Stimulated activated CD8-positive, alpha-beta memory T cell treated with anti-CD3 and anti-CD28 coated beads, Interleukin-15, amount 100 ng/mL, for 1 hour (primary cell): Measurements from ENCODE around the gene ARHGAP22.

Experiments used
- DNase-seq: peaks from one replicate; pipeline ENCODE4 v3.0.0-alpha.2; 2020; ENCODE audit warnings: low read depth

ARHGAP22 gene

GRCh38 chr10:48533540-48533939, 71.3 kb downstream of the ARHGAP22 start:
- DNase-seq: no peak

DNA sequence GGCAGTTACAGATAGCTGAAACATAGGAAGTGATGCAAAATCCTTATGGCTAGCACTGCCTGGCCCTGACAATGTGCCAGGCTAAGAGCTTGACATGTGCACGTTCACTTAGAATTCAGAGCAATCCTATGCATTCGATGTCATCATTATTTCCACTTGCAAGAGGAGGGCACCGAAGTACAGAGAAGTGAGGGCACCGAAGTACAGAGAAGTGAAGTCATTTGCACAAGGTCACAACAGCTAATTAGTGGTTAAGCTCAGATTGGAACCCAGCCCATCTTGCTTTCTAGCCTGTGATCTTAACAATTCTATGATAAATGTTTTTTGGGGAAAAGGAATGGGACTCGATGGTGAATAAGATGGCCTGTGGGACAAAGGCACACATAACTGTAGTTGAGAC, 73.4 kb downstream of the ARHGAP22 start:
- DNase-seq: no peak

DNA sequence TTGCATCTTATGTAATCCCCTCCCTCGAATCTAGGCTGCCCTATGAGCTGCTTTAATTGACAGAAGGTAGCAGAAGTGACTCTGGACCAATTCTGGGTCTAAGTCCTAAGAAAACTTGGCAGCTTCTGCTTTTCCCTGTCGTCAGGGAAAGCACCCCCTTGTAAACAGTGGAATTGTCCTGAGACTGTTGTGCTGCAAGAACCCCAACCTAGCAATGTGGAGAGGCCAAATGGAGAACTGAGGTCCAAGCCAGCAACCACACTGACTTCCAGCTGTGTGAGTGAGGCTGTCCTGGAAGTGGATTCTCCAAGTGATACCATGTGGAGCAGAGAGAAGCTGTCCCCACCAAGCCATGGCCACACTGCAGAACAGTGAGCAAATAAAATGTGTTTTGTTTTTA, 75.5 kb downstream of the ARHGAP22 start:
- DNase-seq: no peak

- DNase-seq: no peak
These were observed 77.1 kb downstream of the ARHGAP22 start for GRCh38 chr10:48527756-48528155.

DNA sequence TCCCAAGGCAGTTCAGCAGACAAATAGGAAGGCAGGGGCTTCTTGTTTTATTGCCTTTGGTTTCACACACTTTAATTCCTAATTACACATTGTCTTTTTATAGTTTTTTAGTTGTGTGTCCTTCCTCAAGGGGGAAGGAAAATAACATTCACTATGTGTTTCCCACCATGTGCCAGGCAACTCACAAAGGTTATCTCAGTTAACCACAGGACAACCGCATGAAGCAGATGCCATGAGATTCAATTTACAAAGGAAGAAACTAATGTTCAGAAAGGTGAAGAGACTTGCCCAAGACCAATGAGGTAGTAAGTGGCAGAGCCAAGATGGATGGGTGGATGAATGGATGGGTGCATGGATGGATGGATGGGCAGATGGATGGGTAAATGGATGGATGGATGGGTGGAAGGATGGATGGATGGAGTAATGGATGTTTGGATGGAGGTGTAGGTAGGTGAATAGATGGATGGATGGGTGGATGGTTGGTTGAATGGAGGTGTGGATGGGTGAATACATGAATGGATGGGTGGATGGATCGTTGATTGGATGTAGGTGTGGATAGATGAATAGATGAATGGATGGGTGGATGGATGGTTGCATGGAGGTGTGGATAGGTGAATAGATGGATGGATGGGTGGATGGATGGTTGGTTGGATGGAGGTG, 77.9 kb downstream of the ARHGAP22 start:
- no peak for DNase-seq

GRCh38 chr10:48526011-48526821, 78.7 kb downstream of the ARHGAP22 start:
- no peak for DNase-seq

DNA sequence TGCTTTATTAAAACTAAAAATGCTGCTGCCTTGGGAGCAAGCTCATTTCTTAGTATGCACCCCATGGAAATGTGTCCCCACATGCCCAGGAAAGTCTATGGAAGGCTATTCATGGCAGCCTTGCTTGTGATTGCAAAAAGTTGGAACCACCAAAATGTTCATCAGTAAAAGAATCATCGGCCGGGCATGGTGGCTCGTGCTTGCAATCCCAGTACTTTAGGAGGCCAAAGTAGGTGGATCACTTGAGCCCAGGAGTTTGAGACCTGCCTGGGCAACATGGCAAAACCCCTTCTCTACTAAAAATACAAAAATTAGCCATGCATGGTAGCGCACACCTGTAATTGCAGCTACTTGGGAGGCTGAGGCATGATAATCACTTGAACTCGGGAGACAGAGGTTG, 79.8 kb downstream of the ARHGAP22 start:
- DNase-seq: no peak

DNA sequence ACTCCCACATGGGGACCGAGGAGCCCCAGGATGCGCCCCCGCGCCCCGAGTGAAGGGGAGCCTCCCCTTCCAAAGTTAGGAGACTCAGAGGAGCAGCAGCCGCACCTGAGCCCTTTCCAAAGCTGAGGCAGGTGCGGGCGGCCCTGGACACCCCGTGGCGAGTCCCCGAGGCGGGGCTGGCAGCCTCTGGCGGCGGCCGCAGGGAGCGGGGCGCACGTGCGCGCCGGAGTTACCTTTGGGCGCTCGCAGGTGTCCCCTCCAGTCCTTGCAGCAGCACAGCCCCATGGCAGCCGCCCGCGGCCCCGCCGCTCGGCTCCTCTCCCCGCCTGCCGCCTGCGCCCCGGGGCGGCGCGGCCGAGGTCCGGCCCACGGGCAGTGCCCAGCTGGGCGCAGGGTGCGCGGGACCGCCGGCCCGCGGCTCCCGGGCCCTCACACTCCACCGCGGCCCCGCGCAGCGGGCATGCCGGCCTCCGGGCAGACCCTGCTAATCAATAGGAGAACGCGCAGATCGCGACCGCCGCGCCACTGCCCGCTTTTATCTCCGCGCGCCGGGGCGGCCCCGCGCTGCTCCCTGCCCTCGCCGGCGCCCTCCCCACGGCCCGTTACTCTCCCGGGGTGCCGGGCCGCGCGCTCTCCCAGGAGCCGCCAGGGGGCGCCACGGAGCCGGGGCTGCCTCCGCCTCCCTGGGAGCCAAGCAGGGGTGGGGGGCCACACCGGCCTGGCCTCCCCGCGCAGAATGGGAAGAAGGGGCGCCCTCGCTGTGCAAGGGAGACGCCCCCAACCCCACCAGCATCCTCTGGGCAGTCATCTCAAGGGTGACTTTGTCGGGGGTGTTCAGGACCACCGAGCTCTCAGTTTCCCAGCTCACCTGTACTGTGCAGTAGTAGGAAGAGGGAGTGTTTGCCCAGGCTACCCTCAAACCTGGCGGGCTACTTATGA, 80.8 kb downstream of the ARHGAP22 start:
- DNase-seq: no peak

DNA sequence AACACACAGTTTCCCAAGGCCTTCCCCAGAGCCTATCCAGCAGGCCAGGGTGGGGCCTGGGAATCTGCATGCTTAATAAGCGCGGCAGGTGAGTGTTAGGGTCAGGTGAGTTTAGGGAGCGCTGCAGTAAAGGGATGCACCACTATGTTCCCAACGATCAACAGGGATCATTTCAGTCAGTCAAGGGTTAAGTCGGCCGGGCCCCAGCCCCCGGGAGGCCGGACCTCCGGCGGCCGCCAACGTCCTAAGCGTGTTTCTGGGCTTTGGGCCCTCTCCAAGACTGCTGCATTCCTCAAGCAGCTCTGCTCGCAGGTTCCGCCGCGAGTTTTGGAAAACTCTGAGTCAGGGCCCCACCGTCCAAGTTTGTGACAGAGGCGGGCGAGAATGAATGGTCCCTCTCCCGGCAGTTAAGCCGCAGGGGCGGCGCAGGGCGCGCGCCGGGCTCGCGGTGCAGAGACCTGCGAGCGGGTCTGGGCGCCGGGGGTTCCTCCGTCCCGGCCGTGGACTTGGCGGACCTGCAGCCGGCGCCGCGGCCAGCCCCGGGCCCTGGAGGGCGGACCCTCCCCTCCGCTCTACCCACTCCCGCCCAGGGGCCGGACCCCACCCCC, 81.6 kb downstream of the ARHGAP22 start:
- no peak for DNase-seq

DNA sequence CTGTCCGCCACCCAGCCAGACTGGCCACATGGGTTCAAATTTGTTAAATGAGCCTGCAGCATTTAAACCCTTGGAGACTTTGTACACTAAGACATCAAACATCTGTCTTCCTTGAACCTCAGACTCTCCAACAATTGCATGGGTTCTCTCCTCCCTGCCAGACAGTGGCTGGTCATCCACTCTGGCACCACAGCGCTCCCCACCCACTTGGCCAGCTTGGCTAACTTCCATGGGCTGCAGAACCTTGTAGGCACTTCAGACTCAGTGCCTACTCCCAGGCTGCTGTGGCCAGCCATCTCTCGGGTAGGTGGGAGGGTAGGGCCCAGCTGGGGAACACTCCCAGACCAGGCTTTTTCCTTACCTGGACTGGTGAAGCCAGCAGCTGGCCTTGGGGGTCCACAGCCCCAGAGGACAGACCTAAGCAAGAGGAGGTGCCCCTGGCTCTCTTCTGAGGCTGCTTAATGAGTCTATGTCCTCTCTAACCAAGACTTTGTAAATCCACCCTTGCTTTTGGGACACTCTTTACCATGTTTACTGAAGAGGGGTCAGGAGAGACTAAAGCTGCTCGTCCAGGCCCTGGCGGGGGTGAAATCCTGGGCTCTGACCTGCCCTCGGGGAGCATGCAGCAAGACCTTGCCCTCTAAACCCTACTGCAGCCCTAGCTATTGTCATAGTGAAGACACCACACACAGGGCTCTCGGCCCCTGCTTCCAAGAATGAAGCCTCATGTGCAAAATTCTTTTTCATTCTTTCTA, 82.7 kb downstream of the ARHGAP22 start:
- no peak for DNase-seq

DNA sequence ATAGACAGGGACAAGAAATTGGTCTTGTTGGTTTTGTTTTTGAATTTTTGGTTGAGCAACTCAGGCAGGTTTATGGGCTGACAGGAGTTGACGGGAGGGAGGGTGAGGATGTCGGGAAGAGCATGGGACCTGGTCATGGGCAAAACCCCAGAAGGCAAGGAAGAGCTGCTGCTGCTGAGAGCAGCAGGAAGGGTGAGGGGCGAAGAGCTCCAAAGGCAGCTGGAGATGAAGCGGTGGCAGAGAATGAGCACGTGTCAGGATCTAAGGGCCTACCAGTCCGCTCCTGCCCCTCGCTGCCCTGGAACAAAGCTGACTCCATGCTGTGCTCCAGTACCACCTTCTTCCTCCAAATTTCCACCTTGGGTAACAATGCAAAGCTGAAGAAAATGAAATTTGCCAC, 84.3 kb downstream of the ARHGAP22 start:
- no peak for DNase-seq

- no peak for DNase-seq
These were observed 84.7 kb downstream of the ARHGAP22 start for GRCh38 chr10:48520184-48520506.

GRCh38 chr10:48519481-48520183, 85.2 kb downstream of the ARHGAP22 start:
- DNase-seq: no peak

DNA sequence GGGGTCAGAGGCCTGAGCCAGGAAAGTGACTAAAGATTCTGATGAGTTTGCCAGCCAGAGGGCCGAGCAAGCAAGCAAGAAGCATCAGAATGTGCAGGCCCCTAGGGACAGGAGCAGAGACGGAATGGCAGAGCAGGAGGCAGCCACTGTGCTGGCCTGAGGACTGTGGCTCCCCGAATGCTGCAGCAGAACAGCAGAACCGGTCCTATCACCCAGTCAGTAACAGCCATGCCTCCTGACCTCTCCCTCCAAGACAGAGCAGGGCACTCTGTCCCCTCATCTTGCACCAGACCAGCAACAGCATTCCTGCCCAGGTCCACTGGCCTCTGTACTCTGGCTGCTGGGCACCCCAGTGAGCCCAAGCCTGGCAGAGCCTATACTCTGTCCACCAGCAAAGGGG, 85.9 kb downstream of the ARHGAP22 start:
- no peak for DNase-seq

DNA sequence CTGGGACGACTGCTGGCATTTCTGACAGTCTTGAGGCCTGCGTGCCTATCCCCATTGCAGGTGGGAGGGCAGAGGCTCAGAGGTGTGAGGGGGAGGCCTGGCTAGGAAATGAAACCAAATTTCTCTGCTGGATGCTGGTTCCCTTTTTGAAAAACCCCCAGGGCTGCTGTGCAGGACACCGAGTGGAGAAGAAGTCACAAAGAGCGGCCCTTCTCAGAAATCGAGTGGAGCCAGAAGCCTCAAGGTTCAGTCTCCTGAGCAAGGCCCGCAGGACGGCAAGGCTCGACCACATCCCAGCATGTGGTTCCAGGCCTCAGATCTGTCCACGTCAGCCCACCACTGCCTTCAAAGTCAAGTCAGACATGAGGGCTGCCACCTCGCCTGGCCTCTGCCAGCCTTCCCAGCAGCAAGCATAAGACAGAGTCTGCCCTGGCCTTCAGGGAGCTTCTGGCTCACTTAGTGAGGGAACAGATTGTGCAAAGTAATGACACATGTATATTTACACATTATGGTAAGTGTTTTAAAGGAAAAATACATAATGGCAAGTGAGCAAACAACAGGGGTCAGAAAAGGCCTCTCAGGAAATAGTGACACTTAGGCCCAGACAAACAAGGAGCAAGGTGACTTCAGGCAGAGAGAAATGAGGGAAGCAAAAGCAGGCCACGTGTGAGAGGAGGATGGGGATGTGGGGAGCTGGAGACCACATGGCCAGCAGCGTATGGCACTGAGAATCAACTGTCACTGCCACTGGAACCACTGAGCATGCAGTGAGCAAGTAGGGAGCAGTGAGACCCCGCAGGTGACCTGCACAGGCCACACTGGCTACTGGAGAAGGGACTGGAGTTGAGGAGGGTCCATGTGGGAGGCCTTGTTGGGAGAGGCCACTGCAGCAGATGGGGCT, 86.7 kb downstream of the ARHGAP22 start:
- DNase-seq: no peak

GRCh38 chr10:48517482-48517881, 87.4 kb downstream of the ARHGAP22 start:
- DNase-seq: no peak

- DNase-seq: no peak
These were observed 88.0 kb downstream of the ARHGAP22 start for GRCh38 chr10:48516911-48517310.

GRCh38 chr10:48514916-48515315, 90.0 kb downstream of the ARHGAP22 start:
- DNase-seq: no peak

DNA sequence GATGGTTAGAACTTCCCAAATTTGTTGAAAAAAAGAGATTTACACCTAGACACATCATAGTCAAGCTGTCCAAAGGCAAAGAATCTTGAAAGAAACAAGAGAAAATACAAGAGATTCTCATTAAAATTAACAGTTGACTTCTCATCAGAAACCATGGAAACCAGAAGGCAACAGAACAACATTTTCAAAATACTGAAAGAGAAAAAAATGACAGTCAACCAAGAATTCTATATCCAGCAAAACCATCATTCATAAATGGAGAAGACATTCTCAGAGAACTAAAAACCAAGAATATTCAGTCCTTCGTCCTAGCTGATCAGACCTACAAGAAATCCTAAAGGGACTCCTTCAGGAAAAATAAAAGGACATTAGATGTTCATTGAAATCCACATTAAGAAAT, 90.6 kb downstream of the ARHGAP22 start:
- no peak for DNase-seq

DNA sequence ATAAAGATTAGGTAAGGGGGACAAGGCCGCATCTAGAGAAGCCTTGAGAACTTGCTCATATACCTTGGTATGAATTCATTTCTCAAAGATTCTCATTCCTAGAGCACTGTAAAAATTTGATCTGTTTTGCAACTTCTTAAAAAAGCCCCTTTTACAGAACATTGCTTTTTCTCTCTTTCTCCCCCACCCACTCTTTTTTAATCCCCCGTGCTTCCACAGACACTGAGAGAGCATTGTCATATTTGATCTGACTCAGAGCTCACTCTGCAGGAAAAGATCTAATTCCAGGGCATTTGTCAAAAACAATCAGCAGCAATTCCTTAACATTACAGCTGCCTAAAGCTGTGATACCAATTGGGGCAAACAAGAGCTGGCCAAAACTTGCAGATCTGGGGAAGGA, 92.0 kb downstream of the ARHGAP22 start:
- no peak for DNase-seq
